MCF 10A (cell line): Measurements from ENCODE around the gene PIK3CG. TPM values are rescaled to one million over a fixed set of nuclear protein-coding genes. Genes with fewer than 3 reads are reported as not detected.

Experiments
- Bru-seq: library from RNA; stranded (reverse); fragments of 400-500 nt; gene quantifications from one replicate; lab custom pipeline; 2021; lab: Mats Ljungman, UMichigan
- BruChase-seq, 2 experiments: library from RNA; stranded (reverse); fragments of 400-500 nt; gene quantifications; one replicate each; lab custom pipeline; 2021; lab: Mats Ljungman, UMichigan
- BruUV-seq: library from RNA; stranded (reverse); fragments of 400-500 nt; replicated peaks from 2 replicates; lab custom pipeline; 2021; lab: Mats Ljungman, UMichigan
- CTCF ChIA-PET: fragments of 300-600 bp; sonication (Branson Sonifier 250); formaldehyde crosslinking; extraction: SDS; loops from one replicate; lab custom pipeline; 2021; ENCODE audit warnings: antibody characterized with exemption, inconsistent platforms; lab: Yijun Ruan, JAX
- POLR2A ChIA-PET: fragments of 300-600, 350-650 bp; sonication (Branson Sonifier 250); formaldehyde crosslinking; extraction: SDS; loops from one replicate; lab custom pipeline; 2020; ENCODE audit warnings: antibody characterized with exemption, inconsistent platforms; lab: Yijun Ruan, JAX
- DNase-seq: peaks from one replicate; pipeline ENCODE4 v3.0.0-alpha.2; 2018; ENCODE audit not compliant: unreplicated experiment
- H3K27ac Mint-ChIP-seq: one replicate; pipeline ENCODE4 v1.8.0; 2022; ENCODE audit warnings: mild to moderate bottlenecking, low read depth, mixed read lengths; ENCODE audit not compliant: unreplicated experiment
- H3K27me3 Mint-ChIP-seq: one replicate; pipeline ENCODE4 v1.8.0; 2022; ENCODE audit warnings: mixed read lengths; ENCODE audit not compliant: insufficient read depth, unreplicated experiment
- H3K36me3 Mint-ChIP-seq: one replicate; pipeline ENCODE4 v1.8.0; 2022; ENCODE audit warnings: mild to moderate bottlenecking, moderate library complexity, mixed read lengths; ENCODE audit not compliant: insufficient read depth, unreplicated experiment
- H3K4me1 Mint-ChIP-seq: one replicate; pipeline ENCODE4 v1.8.0; 2022; ENCODE audit warnings: mixed read lengths; ENCODE audit not compliant: insufficient read depth, unreplicated experiment
- H3K4me3 Mint-ChIP-seq: one replicate; pipeline ENCODE4 v1.8.0; 2022; ENCODE audit warnings: mild to moderate bottlenecking, moderate library complexity, mixed read lengths; ENCODE audit not compliant: unreplicated experiment
- H3K9me3 Mint-ChIP-seq: one replicate; pipeline ENCODE4 v1.8.0; 2022; ENCODE audit warnings: mixed read lengths; ENCODE audit not compliant: unreplicated experiment
- intact Hi-C: fragments of 100-400 bp; cut with micrococcal nuclease; formaldehyde crosslinking; loops from 2 replicates; pipeline ENCODE4 v1.14.1; 2022
- long read RNA-seq: library from polyadenylated mRNA; stranded (forward); transcript quantifications from one replicate; pipeline ENCODE4 v2.0.0, GENCODE V29; 2022
- total RNA-seq: library from RNA; stranded (reverse); gene quantifications from 2 replicates; pipeline ENCODE4 v1.2.3, GENCODE V29; 2022
- TF ChIP-seq, protein P1 (sequence below): fragments of 200-600 bp; IDR thresholded peaks from one replicate; pipeline ENCODE4 v1.8.0; 2022; ENCODE audit warnings: antibody characterized with exemption, mild to moderate bottlenecking; ENCODE audit not compliant: unreplicated experiment

The PIK3CG gene
- total RNA-seq (not detected in 2 replicates), Bru-seq, nascent RNA (not detected), BruChase-seq, experiment 1, labeled RNA remaining after a 6-hour chase (not detected), BruChase-seq, experiment 2, labeled RNA remaining after a 2-hour chase (not detected)
- long read RNA-seq = 0 reads

DNA sequence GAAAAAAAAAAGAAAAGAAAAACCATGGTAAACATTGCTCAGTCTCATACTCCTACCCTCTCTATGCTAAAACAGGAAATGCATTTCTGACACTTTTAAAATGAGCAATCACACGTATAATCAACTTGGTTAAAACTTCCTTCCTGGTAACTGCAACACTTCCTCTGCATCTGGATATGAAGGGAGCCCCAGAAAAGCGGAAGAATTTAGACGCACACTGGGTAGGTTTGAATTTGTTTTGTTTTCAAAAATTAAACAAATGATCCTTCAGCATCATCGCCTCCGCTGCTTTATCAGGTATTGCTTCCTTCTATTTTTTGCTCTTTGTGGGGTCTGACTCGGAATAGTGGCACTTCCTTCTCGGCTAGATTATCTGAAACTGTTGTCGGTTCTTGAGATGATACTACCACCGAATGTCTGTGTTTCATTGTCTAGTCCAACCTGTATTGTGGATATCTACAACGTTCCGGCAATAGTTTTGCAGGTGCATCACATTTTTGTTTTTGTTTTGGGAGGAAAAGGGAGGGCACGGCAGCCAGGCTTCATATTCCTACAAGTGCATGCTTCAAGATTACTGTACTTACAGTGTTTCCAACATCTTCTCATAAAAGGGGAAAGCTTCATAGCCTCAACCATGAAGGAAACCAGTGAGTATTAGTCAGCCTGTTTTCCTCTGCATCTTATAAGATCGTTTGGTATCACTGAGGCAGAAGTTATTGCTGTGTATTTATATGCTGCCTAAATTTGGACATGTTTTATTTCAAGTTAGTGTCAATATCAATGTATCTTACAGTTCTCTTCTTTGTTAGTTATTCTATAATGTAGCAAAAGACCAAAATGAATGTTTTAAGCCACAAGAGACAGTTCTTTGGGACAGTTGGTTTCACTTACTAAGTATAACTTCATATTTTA lies at the start of gene PIK3CG:
Gene PIK3CG (plus strand): TSS at position 153 of the 912 bp plus-strand sequence. CDS start 2,280 bp downstream, outside the sequence.
- ChIA-PET POLR2A (interaction anchor here (0.6 kb wide), 1 partner anchor 63 kb away, joined by 3 read pairs; no protein-coding TSS in a partner anchor), CTCF (interaction anchor here (0.6 kb wide), 2 partner anchors 296 to 1374 kb away, joined by 3 to 4 read pairs; no protein-coding TSS in a partner anchor)
- H3K4me3 Mint-ChIP-seq = no peak within 1 kb of the TSS
- H3K36me3 Mint-ChIP-seq = no peaks in the 10 kb centered on the region
- BruUV-seq = no TSS peak
- DNase-seq = no peak
- peaks cover 29% of the 10 kb centered on the region for H3K27me3 Mint-ChIP-seq
- H3K4me1 Mint-ChIP-seq = no peaks in the 10 kb centered on the region
- H3K9me3 Mint-ChIP-seq = no peaks in the 10 kb centered on the region
- no peak within 1 kb of the TSS for H3K27ac Mint-ChIP-seq
- intact Hi-C loops = no loop called here
- TF ChIP-seq, protein P1, sequence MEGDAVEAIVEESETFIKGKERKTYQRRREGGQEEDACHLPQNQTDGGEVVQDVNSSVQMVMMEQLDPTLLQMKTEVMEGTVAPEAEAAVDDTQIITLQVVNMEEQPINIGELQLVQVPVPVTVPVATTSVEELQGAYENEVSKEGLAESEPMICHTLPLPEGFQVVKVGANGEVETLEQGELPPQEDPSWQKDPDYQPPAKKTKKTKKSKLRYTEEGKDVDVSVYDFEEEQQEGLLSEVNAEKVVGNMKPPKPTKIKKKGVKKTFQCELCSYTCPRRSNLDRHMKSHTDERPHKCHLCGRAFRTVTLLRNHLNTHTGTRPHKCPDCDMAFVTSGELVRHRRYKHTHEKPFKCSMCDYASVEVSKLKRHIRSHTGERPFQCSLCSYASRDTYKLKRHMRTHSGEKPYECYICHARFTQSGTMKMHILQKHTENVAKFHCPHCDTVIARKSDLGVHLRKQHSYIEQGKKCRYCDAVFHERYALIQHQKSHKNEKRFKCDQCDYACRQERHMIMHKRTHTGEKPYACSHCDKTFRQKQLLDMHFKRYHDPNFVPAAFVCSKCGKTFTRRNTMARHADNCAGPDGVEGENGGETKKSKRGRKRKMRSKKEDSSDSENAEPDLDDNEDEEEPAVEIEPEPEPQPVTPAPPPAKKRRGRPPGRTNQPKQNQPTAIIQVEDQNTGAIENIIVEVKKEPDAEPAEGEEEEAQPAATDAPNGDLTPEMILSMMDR = no peak

GRCh38 chr7:106817098-106817497 lies 48.0 kb upstream of the PIK3CG start:
- TF ChIP-seq, protein P1 = no peak
- CTCF ChIA-PET = interaction anchor here (0.7 kb wide), 1 partner anchor 23 kb away, joined by 3 read pairs; no protein-coding TSS in a partner anchor

GRCh38 chr7:106818736-106819135 lies 46.3 kb upstream of the PIK3CG start:
- Mint-ChIP-seq H3K9me3 (no peaks in the 10 kb centered on the region), H3K4me3 (no peak overlapping the region), H3K4me1 (no peaks in the 10 kb centered on the region), H3K27me3 (no peaks in the 10 kb centered on the region), H3K27ac (no peak overlapping the region), H3K36me3 (no peaks in the 10 kb centered on the region)
- DNase-seq = no peak
- ChIA-PET CTCF (no interaction called here), POLR2A (interaction anchor here (0.6 kb wide), 1 partner anchor 9 kb away, joined by 3 read pairs; no protein-coding TSS in a partner anchor)
- TF ChIP-seq, protein P1 = no peak
- BruUV-seq = no TSS peak
- intact Hi-C loops = no loop called here

More at GRCh38 chr7:106817098-106817497, 48.0 kb upstream of the PIK3CG start:
- Mint-ChIP-seq H3K27me3 (no peaks in the 10 kb centered on the region), H3K9me3 (no peaks in the 10 kb centered on the region), H3K27ac (no peak overlapping the region), H3K36me3 (no peaks in the 10 kb centered on the region), H3K4me1 (no peaks in the 10 kb centered on the region), H3K4me3 (no peak overlapping the region)
- no TSS peak for BruUV-seq
- DNase-seq = no peak
- POLR2A ChIA-PET = no interaction called here
- intact Hi-C loops = no loop called here

DNA sequence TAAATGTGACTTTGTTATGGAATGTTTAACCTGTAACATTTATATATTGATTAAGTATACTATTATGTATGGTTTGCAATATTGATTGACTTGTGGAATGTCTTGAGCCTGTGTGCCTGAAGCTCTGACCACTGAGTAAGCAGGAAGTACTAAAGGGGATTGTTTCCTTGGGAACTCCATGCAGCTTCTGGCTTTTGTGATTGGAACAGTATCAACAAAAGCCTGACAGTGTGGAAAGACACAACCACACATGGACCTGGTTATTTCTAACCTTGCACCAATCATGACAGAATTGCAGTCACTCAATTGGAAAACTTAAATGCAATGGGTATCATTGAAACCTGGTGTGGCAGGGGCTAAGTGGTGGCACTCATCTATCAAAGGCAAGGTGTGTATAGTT lies 45.5 kb upstream of the PIK3CG start:
- ChIA-PET POLR2A (interaction anchor here (0.6 kb wide), 1 partner anchor 313 kb away, joined by 3 read pairs; no protein-coding TSS in a partner anchor), CTCF (no interaction called here)
- Mint-ChIP-seq H3K27me3 (no peaks in the 10 kb centered on the region), H3K4me3 (no peak overlapping the region), H3K4me1 (no peaks in the 10 kb centered on the region), H3K9me3 (no peaks in the 10 kb centered on the region), H3K36me3 (no peaks in the 10 kb centered on the region), H3K27ac (no peak overlapping the region)
- no TSS peak for BruUV-seq
- intact Hi-C loops = no loop called here
- TF ChIP-seq, protein P1 = no peak
- DNase-seq = no peak
